Measurements from ENCODE around the gene MROH8.

DNA sequence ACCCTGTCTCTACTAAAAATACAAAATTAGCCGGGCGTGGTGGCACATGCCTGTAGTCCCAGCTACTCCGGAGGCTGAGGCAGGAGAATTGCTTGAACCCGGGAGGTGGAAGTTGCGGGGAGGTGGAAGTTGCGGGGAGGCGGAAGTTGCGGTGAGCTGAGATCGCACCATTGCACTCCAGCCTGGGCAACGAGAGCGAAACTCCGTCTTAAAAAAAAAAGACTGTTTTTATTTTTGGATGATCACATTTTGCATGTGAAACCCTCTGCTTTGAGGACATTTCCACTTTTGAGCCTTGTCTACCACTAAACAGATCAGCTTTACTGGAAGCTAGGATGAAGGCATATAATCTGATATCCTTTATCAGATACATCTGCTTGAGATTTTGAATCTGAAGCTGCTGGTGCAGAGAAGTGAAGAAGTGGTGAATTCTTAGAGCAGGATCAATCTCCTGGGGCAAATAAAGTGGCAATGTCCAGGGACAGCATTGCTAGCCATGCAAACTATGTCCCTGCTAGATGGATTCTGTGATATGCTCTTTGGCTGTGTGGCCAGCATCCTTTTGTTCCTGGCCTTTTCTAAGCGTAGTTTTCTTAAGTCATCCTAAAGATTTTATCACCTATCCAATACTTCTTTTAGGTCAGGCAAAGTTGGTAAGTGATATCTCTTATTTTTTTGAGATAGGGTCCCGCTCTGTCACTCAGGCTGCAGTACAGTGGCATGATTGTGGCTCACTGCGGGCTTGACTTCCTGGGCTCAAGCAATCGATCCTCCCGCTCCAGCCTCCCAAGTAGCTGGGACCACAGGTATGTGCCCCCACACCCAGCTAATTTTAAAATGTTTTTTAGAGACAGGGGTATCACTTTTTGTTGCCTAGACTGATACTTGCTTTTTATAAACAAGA lies 106.8 kb downstream of the MROH8 start:
- no peak for TF ChIP-seq CTCF (IDR thresholded peaks at IDR 0.05; ENCODE audit: borderline replicate concordance, extremely low read depth, low read length, poor library complexity, severe bottlenecking)
- no peak for TF ChIP-seq EZH2 (IDR thresholded peaks at IDR 0.05; ENCODE audit: borderline replicate concordance, low read depth, low read length, severe bottlenecking)

All from DND-41 (cell line).